HEK293T (cell line): ENCODE results near the gene CD7.

ENCODE experiments used
- ELF4 ChIP-seq: fragments of 450-650 bp; IDR thresholded peaks from 2 replicates; pipeline ENCODE4 v1.6.1; 2017; ENCODE audit warnings: antibody characterized with exemption
- FOXM1 ChIP-seq: fragments of 450-650 bp; IDR thresholded peaks from 2 replicates; pipeline ENCODE4 v1.6.1; 2017; ENCODE audit warnings: mild to moderate bottlenecking, borderline replicate concordance
- NFRKB ChIP-seq: fragments of 450-650 bp; IDR thresholded peaks from 2 replicates; pipeline ENCODE4 v1.6.1; 2016; ENCODE audit warnings: mild to moderate bottlenecking, moderate library complexity
- SP1 ChIP-seq: fragments of 450-650 bp; IDR thresholded peaks from 2 replicates; pipeline ENCODE4 v1.6.1; 2017
- TARDBP ChIP-seq: fragments of 450-650 bp; IDR thresholded peaks from 2 replicates; pipeline ENCODE4 v1.6.1; 2016

- TF ChIP-seq NFRKB: no peak
- no peak for TF ChIP-seq TARDBP
- TF ChIP-seq SP1: no peak
- no peak for TF ChIP-seq ELF4
- no peak for TF ChIP-seq FOXM1
Observed at GRCh38 chr17:82294064-82294773, 23.2 kb downstream of the CD7 start.
